OCI-LY7 (cell line): Measurements from ENCODE around the gene ISCU.

Experiments
- CTCF ChIP-seq: fragments of 200-600 bp; sonication (generic); conservative IDR thresholded peaks from 2 replicates; pipeline ENCODE4 v1.5.1; 2014; ENCODE audit warnings: mild to moderate bottlenecking, antibody characterized with exemption, low read length, moderate library complexity, mixed read lengths
- EZH2phosphoT487 ChIP-seq: fragments of 200-600 bp; sonication (generic); IDR thresholded peaks from 2 replicates; pipeline ENCODE4 v1.6.1; 2018; ENCODE audit warnings: low read depth, borderline replicate concordance, mild to moderate bottlenecking, mixed run types, antibody characterized with exemption, low read length, moderate library complexity, mixed read lengths

- TF ChIP-seq CTCF, result no peak
- TF ChIP-seq EZH2phosphoT487, result no peak
These were observed 24.2 kb upstream of the ISCU start for GRCh38 chr12:108538146-108538545.
